ENCODE data around the gene KDM4D.
"Not testable (repeated sequence)": the region's sequence is repeated elsewhere in the genome, so short reads cannot be mapped to it uniquely, and the experiment has no call there.

Gene KDM4D

DNA sequence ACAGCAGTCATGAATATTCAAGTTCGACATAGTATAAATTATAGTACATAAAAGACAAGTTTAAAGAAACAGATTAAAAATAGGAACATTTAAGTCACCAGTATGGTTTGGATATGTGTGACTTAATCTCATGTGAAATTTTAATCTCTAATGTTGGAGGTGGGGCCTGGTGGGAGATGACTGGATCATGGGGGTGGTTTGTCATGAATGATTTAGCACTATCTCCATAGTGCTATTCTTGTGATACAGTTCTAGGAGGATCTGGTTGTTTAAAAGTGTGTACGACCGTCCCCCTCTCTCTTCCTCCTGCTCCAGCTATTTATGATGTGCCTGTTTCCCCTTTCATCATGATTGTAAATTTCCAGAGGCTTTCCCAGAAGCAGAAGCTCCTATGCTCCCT lies 54.8 kb downstream of the KDM4D start:
- no peak overlapping the region for H2AFZ ChIP-seq (ENCODE audit: low read length, unreplicated experiment)
- H3K79me2 ChIP-seq (ENCODE audit: control insufficient read depth, insufficient read depth, low read length, unreplicated experiment) = no peaks in the 10 kb centered on the region
- no peaks in the 10 kb centered on the region for H3K36me3 ChIP-seq (ENCODE audit: insufficient read depth, low read length)
- H3K4me1 ChIP-seq (ENCODE audit: control insufficient read depth, insufficient read depth, low read length, unreplicated experiment) = no peaks in the 10 kb centered on the region
- H3K27me3 ChIP-seq (ENCODE audit: insufficient read depth, low read length) = peaks cover 7% of the 10 kb centered on the region; the same call in 1 of the 2 replicates
- H3K27ac ChIP-seq (ENCODE audit: low read depth, low read length) = no peak overlapping the region
- no peak overlapping the region for H3K4me3 ChIP-seq (ENCODE audit: low read depth, low read length)

DNA sequence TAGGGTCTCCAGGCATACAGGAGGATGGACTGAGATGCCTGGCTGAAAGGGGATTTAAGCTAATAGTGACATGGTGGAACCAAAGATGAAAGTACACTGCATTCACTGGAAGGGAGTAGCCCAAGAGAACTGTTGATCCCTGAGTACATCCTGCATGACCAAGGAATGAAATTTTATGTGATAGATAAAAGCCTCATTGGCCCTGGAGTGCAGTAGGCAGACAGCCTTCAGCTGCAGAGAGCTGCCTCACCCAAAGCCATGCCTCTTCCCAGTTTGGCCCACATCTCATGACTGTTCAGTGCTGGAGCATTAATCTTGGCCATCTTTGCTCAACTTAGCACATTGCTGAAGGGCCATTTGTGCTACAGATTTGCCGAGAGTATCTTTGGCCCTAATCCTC lies 59.5 kb downstream of the KDM4D start:
- peaks cover 37% of the 10 kb centered on the region for H3K27me3 ChIP-seq (ENCODE audit: insufficient read depth, low read length)
- H3K36me3 ChIP-seq (ENCODE audit: insufficient read depth, low read length) = no peaks in the 10 kb centered on the region
- H3K4me1 ChIP-seq (ENCODE audit: control insufficient read depth, insufficient read depth, low read length, unreplicated experiment) = no peaks in the 10 kb centered on the region
- H3K79me2 ChIP-seq (ENCODE audit: control insufficient read depth, insufficient read depth, low read length, unreplicated experiment) = no peaks in the 10 kb centered on the region
- no peak overlapping the region for H3K27ac ChIP-seq (ENCODE audit: low read depth, low read length)
- no peak overlapping the region for H3K4me3 ChIP-seq (ENCODE audit: low read depth, low read length)
- no peak overlapping the region for H2AFZ ChIP-seq (ENCODE audit: low read length, unreplicated experiment)

DNA sequence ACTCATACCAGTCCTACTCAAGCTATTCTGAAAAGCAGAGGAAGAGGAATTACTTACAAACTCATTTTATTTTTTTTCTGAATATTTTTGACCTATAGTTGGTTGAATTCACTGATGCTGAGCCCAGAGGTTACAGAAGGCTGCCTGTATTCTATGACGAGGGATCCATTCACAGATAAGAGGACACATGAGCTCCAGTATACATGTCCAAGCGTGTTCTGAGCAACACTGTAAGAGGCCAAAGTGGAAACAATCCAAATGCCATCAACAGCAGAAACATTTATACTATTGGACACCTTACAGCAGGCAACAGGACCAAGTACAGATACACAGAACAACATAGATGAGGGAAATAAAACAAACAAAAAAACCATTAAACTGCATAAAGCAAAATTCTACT lies 61.8 kb downstream of the KDM4D start:
- Histone ChIP-seq H3K4me1 (ENCODE audit: control insufficient read depth, insufficient read depth, low read length, unreplicated experiment) (no peaks in the 10 kb centered on the region), H3K79me2 (ENCODE audit: control insufficient read depth, insufficient read depth, low read length, unreplicated experiment) (no peaks in the 10 kb centered on the region), H3K27ac (ENCODE audit: low read depth, low read length) (no peak overlapping the region), H3K36me3 (ENCODE audit: insufficient read depth, low read length) (no peaks in the 10 kb centered on the region), H2AFZ (ENCODE audit: low read length, unreplicated experiment) (no peak overlapping the region), H3K27me3 (ENCODE audit: insufficient read depth, low read length) (peaks cover 37% of the 10 kb centered on the region), H3K4me3 (ENCODE audit: low read depth, low read length) (no peak overlapping the region)

DNA sequence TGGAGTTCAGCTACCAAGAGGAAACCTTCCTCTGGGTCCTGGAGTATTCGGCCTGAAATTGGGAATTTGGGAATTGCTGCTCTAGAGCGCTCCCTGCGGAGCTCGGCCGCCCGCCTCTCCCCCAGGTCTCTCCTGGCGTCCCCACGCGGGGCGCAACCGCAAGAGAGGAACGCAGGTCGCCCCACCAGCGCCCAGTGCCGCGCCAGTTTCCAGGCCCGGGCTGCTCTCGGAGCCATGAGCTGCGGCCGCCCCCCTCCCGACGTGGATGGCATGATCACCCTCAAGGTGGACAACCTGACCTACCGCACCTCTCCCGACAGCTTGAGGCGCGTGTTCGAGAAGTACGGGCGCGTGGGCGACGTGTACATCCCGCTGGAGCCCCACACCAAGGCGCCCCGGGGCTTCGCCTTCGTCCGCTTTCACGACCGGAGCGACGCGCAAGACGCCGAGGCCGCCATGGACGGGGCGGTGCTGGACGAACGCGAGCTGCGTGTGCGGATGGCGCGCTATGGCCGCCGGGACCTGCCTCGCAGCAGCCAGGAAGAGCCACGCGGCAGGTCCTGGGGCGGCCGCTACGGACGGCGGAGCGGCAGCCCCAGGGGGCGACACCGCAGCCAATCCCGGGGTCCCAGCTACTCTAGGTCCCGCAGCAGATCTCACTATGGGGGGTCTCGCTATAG lies 64.0 kb downstream of the KDM4D start:
- not testable (repeated sequence) for H3K4me3 ChIP-seq (ENCODE audit: low read depth, low read length); H3K27ac ChIP-seq (ENCODE audit: low read depth, low read length)

DNA sequence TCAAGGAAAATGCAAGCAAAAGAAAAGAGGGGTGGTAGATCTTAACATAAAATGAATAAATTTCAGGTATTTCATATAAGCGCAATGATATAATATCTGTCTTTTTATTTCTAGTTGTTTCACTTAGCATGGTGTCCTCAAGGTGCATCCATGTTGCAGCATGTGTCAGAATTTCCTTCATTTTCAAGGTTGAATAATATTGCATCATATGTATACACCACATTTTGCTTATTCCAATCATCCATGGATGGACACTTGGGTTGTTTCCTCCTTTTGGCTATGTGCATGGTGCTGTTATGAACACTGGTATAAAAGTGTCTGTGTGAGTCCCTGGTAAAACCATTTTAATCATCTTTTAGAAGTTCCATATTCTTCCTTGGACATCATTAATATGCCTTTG lies 68.7 kb downstream of the KDM4D start:
- H3K27me3 ChIP-seq (ENCODE audit: insufficient read depth, low read length) = peaks cover 48% of the 10 kb centered on the region
- no peaks in the 10 kb centered on the region for H3K4me1 ChIP-seq (ENCODE audit: control insufficient read depth, insufficient read depth, low read length, unreplicated experiment)
- no peak overlapping the region for H3K4me3 ChIP-seq (ENCODE audit: low read depth, low read length)
- H2AFZ ChIP-seq (ENCODE audit: low read length, unreplicated experiment) = no peak overlapping the region
- H3K36me3 ChIP-seq (ENCODE audit: insufficient read depth, low read length) = no peaks in the 10 kb centered on the region
- no peaks in the 10 kb centered on the region for H3K79me2 ChIP-seq (ENCODE audit: control insufficient read depth, insufficient read depth, low read length, unreplicated experiment)
- no peak overlapping the region for H3K27ac ChIP-seq (ENCODE audit: low read depth, low read length)

More for the DNA sequence above, 64.0 kb downstream of the KDM4D start:
- H3K4me1 ChIP-seq (ENCODE audit: control insufficient read depth, insufficient read depth, low read length, unreplicated experiment); H3K36me3 ChIP-seq (ENCODE audit: insufficient read depth, low read length); H3K79me2 ChIP-seq (ENCODE audit: control insufficient read depth, insufficient read depth, low read length, unreplicated experiment); H2AFZ ChIP-seq (ENCODE audit: low read length, unreplicated experiment): not testable (repeated sequence)
- peaks cover 40% of the 10 kb centered on the region for H3K27me3 ChIP-seq (ENCODE audit: insufficient read depth, low read length)

DNA sequence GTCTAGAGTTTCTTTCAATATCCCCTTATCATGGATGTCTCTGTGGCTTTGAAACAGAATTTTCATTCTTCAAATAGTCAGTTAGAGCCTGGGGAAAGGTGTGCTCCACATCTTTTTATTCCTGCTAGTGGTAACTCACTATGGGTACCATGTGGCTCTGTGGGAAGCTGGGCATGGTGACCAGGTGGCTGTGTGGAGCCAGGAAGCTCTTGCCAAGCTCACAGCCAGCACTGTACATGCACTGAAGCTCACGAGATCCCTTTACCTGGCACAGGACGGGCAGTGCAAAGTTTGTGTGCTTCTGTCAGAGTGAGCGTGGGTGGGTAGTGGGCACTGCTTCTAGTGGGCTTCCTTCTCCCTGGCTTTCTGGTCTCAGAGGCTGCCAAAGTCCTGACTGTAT lies 69.4 kb downstream of the KDM4D start:
- H2AFZ ChIP-seq (ENCODE audit: low read length, unreplicated experiment) = no peak overlapping the region
- no peaks in the 10 kb centered on the region for H3K36me3 ChIP-seq (ENCODE audit: insufficient read depth, low read length)

DNA sequence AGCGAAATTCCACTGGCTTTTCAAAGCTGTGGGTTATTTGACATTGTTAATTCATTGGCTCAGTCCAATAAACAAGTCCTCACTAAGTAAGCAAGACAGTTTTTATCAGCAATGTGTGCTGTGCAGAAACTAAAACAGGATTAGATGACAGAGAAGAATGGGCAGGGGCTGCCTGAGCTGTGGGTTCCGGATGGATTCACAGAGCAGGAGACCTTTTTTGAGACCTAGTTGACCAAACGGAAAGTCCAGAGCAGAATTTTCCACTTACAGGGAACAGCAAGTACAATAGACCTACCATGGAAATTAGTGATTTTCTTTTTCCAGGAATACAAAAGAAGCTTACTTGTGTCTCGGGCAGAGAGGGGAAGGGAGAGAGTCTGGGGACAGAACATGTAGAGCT lies 70.5 kb downstream of the KDM4D start:
- H3K79me2 ChIP-seq (ENCODE audit: control insufficient read depth, insufficient read depth, low read length, unreplicated experiment) = no peaks in the 10 kb centered on the region

More for the DNA sequence above, 69.4 kb downstream of the KDM4D start:
- Histone ChIP-seq H3K79me2 (ENCODE audit: control insufficient read depth, insufficient read depth, low read length, unreplicated experiment) (no peaks in the 10 kb centered on the region), H3K4me3 (ENCODE audit: low read depth, low read length) (no peak overlapping the region), H3K27ac (ENCODE audit: low read depth, low read length) (no peak overlapping the region), H3K27me3 (ENCODE audit: insufficient read depth, low read length) (peaks cover 47% of the 10 kb centered on the region), H3K4me1 (ENCODE audit: control insufficient read depth, insufficient read depth, low read length, unreplicated experiment) (no peaks in the 10 kb centered on the region)

DNA sequence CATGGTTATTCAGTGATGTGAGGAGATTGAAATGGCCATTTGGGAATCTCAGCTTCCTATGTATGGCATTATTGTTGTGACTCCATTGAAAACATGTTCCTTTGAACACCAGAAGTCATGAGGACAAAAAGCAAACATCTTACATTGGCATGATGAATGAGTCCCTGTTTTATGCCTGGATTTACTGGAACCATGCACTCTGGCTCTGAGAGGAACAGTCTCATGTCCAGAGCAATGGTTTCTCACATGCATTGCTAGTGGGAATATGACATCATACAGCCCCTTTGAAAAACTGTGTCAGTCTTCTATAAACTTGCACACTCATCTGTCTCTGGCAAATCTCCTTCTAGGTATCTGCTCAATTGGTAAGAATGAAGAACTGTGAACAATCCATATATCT lies 72.3 kb downstream of the KDM4D start:
- no peaks in the 10 kb centered on the region for H3K36me3 ChIP-seq (ENCODE audit: insufficient read depth, low read length)
- H3K4me3 ChIP-seq (ENCODE audit: low read depth, low read length) = no peak overlapping the region
- H3K79me2 ChIP-seq (ENCODE audit: control insufficient read depth, insufficient read depth, low read length, unreplicated experiment) = no peaks in the 10 kb centered on the region
- H3K27me3 ChIP-seq (ENCODE audit: insufficient read depth, low read length) = peaks cover 52% of the 10 kb centered on the region
- H3K27ac ChIP-seq (ENCODE audit: low read depth, low read length) = no peak overlapping the region
- no peak overlapping the region for H2AFZ ChIP-seq (ENCODE audit: low read length, unreplicated experiment)
- H3K4me1 ChIP-seq (ENCODE audit: control insufficient read depth, insufficient read depth, low read length, unreplicated experiment) = no peaks in the 10 kb centered on the region

More for the DNA sequence above, 70.5 kb downstream of the KDM4D start:
- peaks cover 52% of the 10 kb centered on the region for H3K27me3 ChIP-seq (ENCODE audit: insufficient read depth, low read length)
- H3K27ac ChIP-seq (ENCODE audit: low read depth, low read length) = no peak overlapping the region
- H3K4me3 ChIP-seq (ENCODE audit: low read depth, low read length) = no peak overlapping the region
- H3K4me1 ChIP-seq (ENCODE audit: control insufficient read depth, insufficient read depth, low read length, unreplicated experiment) = no peaks in the 10 kb centered on the region
- no peak overlapping the region for H2AFZ ChIP-seq (ENCODE audit: low read length, unreplicated experiment)
- H3K36me3 ChIP-seq (ENCODE audit: insufficient read depth, low read length) = no peaks in the 10 kb centered on the region
